Sigmoid colon (tissue), 4 donors: ENCODE data around the gene GAGE10.

Source experiments
- CTCF ChIP-seq, 4 experiments: fragments of 450-650 bp in 3 of 4; fragments of 200-600 bp in 1 of 4; IDR thresholded peaks; one replicate each; pipeline ENCODE4 v1.5.1; 2016 to 2019; ENCODE audit warnings: antibody characterized with exemption in 4 of 4, mild to moderate bottlenecking in 3 of 4, moderate library complexity in 2 of 4
- EP300 ChIP-seq, 4 donors: sonication (generic); formaldehyde crosslinking; IDR thresholded peaks; one replicate each; pipeline ENCODE4 v1.6.1; 2017; ENCODE audit warnings: antibody characterized with exemption in 4 of 4
- POLR2A ChIP-seq, 2 donors: fragments of 450-650 bp; IDR thresholded peaks; one replicate each; pipeline ENCODE4 v1.6.1; 2016; ENCODE audit warnings: antibody characterized with exemption in 2 of 2, mild to moderate bottlenecking in 2 of 2, moderate library complexity in 2 of 2
- POLR2AphosphoS5 ChIP-seq, 4 donors: sonication (generic); formaldehyde crosslinking; IDR thresholded peaks; one replicate each; pipeline ENCODE4 v1.6.1; 2017; ENCODE audit warnings: antibody characterized with exemption in 4 of 4

GRCh38 chrX:49308604-49309269 lies 5.3 kb downstream of the GAGE10 start:
- TF ChIP-seq EP300 (IDR thresholded peaks at IDR 0.05) (no peak), CTCF (IDR thresholded peaks at IDR 0.05) (no peak), POLR2A (IDR thresholded peaks at IDR 0.05) (no peak), POLR2AphosphoS5 (IDR thresholded peaks at IDR 0.05) (no peak)
